Stomach (tissue), 9 donors: Measurements from ENCODE around the gene CEBPB. TPM values are rescaled to one million over a fixed set of nuclear protein-coding genes. Genes with fewer than 3 reads are reported as not detected.

Experiments
- DNase-seq, 2 donors: peaks; one replicate each; pipeline versions ENCODE4 v3.0.0 to v3.0.0-alpha.2; 2013 to 2019
- H3K27ac ChIP-seq, 5 donors: fragments of 200-600 bp in 4 of 5; sonication (generic) in 4 of 5; one replicate each; pipeline ENCODE4 v1.5.1; 2013 to 2019; ENCODE audit warnings: mild to moderate bottlenecking in 1 of 5, moderate library complexity in 1 of 5
- H3K27me3 ChIP-seq, 3 donors: fragments of 200-600 bp; sonication (generic); one replicate each; pipeline ENCODE4 v1.5.1; 2017 to 2019; ENCODE audit warnings: mixed run types in 1 of 3
- H3K36me3 ChIP-seq, 4 donors: fragments of 200-600 bp; sonication (generic); 1 replicate in 3 of 4; 2 replicates in 1 of 4; pipeline ENCODE4 v1.5.1; 2016 to 2019
- H3K4me1 ChIP-seq, 4 donors: fragments of 200-600 bp; sonication (generic); one replicate each; pipeline ENCODE4 v1.5.1; 2016 to 2019
- H3K4me3 ChIP-seq, 4 donors: fragments of 200-600 bp; sonication (generic) in 3 of 4; one replicate each; pipeline ENCODE4 v1.5.1; 2016 to 2019; ENCODE audit warnings: mild to moderate bottlenecking in 1 of 4
- H3K9me3 ChIP-seq, 4 donors: fragments of 200-600 bp; sonication (generic); one replicate each; pipeline ENCODE4 v1.5.1; 2016 to 2019
- EP300 ChIP-seq: sonication (generic); formaldehyde crosslinking; IDR thresholded peaks from one replicate; pipeline ENCODE4 v1.6.1; 2017; ENCODE audit warnings: antibody characterized with exemption
- POLR2A ChIP-seq, 4 donors: fragments of 450-650 bp; IDR thresholded peaks; one replicate each; pipeline ENCODE4 v1.6.1; 2016; ENCODE audit warnings: antibody characterized with exemption in 4 of 4, control low read depth in 2 of 4, mild to moderate bottlenecking in 1 of 4, moderate library complexity in 1 of 4
- POLR2AphosphoS5 ChIP-seq, 3 donors: sonication (generic); formaldehyde crosslinking; IDR thresholded peaks; one replicate each; pipeline ENCODE4 v1.6.1; 2016; ENCODE audit warnings: antibody characterized with exemption in 3 of 3
- WGBS, 5 donors: extraction: QIAGEN DNeasy Blood & Tissue Kit in 3 of 5; methylation state at CpG; one replicate each; pipeline versions ENCODE4 v1.1.5 to v1.1.7; 2013 to 2018; 5-methylcytosine and 5-hydroxymethylcytosine counted together
- intact Hi-C: fragments of 100-400 bp; cut with DNase I; formaldehyde crosslinking; loops from one replicate; pipeline ENCODE4 v1.15.1; 2023; ENCODE audit warnings: low total_unique reads
- polyA plus RNA-seq, 3 donors: library from polyadenylated mRNA; stranded (reverse); fragments of 200-250 nt; gene quantifications; one replicate each; pipeline ENCODE4 v1.2.3, GENCODE V29; 2013
- total RNA-seq, 5 donors: library from RNA; depleted of rRNA; stranded (reverse); fragments of >200 nt; gene quantifications; one replicate each; pipeline versions ENCODE4 v1.1.0 to v1.2.3, GENCODE V29; 2014 to 2016
- TF ChIP-seq, protein P1 (sequence below), 7 experiments: fragments of 450-650 bp in 4 of 7; fragments of 200-600 bp in 3 of 7; sonication (generic) in 3 of 7; IDR thresholded peaks; one replicate each; pipeline ENCODE4 v1.5.1; 2016 to 2019; ENCODE audit warnings: antibody characterized with exemption in 7 of 7, control low read depth in 2 of 7, mild to moderate bottlenecking in 1 of 7
- donor health status: healthy with polysubstance abuse.
- donor health status: Bipolar disorder and iron deficiency.
- donor health status: healthy.

CEBPB gene
- total and polyA plus RNA-seq, 8 donors = 21.1 to 200 (median 36.5) TPM

DNA sequence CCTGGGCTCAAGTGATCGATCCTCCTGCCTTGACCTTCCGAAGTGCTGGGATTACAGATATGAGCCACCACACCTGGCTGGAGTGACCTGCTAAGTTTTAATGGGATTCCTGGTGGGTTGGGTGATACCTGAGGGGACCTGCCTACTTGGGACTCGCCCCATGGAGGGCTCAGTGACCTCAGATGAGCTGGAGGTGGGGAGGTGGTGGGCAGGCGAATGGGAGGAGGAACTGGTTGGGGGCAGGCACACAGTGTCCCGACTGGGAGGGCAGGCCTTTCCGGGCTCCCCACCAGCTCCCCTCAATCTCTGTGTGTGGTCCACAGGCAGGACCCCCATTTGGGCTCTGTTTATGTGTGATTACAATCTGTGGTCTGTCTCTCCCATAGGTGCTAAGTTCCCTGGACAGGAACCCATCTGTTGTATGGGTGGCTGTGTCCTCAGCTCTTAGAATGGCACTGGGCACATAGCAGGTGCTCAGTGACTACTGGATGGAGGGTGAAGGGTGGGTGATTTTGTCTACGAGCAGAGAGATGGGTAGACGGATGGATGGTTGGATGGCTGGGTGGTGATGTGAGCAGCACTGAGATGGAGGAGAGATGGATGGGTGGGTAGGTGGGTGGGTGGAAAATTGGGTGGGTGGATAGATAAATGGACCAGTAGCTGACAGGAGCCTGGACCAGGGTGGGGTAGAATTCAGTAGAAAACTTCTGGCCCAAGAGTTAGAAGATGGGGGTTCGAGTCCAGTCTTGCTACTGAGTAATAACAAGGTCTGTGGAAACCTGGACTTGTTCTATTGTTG, 23.8 kb downstream of the CEBPB start:
- intact Hi-C loops = no loop called here
- Histone ChIP-seq H3K4me1 (peaks cover 4 to 13% (median 10%) of the 10 kb centered on the region in 4 donors), H3K9me3 (no peaks in the 10 kb centered on the region), H3K36me3 (no peaks in the 10 kb centered on the region), H3K27ac (no peak overlapping the region), H3K4me3 (no peak overlapping the region), H3K27me3 (no peaks in the 10 kb centered on the region)
- WGBS, 5 donors = 88 to 94% (median 92%) methylated on average over 9 of the region's 9 CpGs
- no peak for DNase-seq
- TF ChIP-seq, protein P1, sequence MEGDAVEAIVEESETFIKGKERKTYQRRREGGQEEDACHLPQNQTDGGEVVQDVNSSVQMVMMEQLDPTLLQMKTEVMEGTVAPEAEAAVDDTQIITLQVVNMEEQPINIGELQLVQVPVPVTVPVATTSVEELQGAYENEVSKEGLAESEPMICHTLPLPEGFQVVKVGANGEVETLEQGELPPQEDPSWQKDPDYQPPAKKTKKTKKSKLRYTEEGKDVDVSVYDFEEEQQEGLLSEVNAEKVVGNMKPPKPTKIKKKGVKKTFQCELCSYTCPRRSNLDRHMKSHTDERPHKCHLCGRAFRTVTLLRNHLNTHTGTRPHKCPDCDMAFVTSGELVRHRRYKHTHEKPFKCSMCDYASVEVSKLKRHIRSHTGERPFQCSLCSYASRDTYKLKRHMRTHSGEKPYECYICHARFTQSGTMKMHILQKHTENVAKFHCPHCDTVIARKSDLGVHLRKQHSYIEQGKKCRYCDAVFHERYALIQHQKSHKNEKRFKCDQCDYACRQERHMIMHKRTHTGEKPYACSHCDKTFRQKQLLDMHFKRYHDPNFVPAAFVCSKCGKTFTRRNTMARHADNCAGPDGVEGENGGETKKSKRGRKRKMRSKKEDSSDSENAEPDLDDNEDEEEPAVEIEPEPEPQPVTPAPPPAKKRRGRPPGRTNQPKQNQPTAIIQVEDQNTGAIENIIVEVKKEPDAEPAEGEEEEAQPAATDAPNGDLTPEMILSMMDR (IDR thresholded peaks at IDR 0.05) = no peak
- TF ChIP-seq POLR2A (IDR thresholded peaks at IDR 0.05) (no peak), EP300 (no peak), POLR2AphosphoS5 (IDR thresholded peaks at IDR 0.05) (no peak)

DNA sequence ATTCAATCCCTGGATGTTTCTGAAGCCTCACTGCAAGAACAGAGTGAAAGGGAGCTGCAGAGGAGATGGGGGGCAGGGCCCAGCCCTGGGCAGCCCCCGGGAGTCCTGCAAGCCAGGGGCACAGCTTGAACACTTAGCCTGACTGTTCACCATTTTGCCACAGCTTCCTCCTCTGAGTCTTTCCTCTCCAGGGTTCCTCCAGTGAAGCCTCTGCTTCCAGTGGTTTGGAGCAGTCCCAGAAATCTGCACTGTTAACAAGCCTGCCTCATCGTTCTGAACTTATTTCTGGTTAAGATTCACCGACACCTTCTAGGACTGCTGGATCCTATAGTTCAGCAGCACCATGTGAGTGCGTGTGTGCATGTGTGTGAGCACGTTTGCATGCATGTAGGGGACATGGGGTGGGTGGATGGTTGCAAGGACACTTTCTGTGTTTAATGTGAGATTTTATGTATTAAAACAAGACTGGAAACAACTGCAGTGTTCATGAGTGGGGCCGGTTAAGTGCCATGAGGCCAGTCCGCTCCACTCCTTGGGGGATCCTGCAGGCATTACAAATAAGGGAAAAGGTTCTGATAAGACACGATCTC, 24.6 kb downstream of the CEBPB start:
- intact Hi-C loops = no loop called here
- TF ChIP-seq EP300 = no peak
- 39 to 54% (median 47%) methylated on average over 8 of the region's 8 CpGs for WGBS, 5 donors
- Histone ChIP-seq H3K4me1 (peaks cover 4 to 13% (median 10%) of the 10 kb centered on the region in 4 donors), H3K27ac (no peak overlapping the region), H3K9me3 (no peaks in the 10 kb centered on the region), H3K4me3 (no peak overlapping the region), H3K36me3 (no peaks in the 10 kb centered on the region), H3K27me3 (no peaks in the 10 kb centered on the region)
- DNase-seq = peak in 1 of 2 donors; percentile 44

DNA sequence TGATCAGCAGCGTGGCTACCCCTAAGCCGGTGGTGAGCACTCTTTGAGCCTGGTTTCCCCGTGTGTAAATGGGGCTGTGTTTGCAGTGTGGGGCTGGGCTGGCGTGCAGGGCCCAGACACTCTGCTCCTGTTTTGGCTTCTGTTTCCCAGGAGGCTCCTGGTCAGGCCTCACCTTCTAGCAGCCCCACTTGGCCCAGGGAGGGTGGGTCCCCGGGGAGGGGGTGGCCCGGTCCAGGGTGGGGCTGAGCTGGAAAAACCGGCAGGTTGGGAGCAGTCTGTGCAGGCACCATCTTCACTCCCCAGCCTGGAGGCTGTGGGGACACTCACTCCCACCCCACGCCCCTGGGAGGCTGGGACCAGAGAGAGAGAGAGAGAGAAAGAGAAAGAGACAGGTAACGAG, 25.3 kb downstream of the CEBPB start:
- 31 to 66% (median 33%) methylated on average over 8 to 9 of the region's 9 CpGs for WGBS, 5 donors
- peaks cover 4 to 13% (median 10%) of the 10 kb centered on the region in 4 donors for H3K4me1 ChIP-seq
- DNase-seq = peak in 1 of 2 donors; percentile 69
- H3K36me3 ChIP-seq = no peaks in the 10 kb centered on the region
- TF ChIP-seq POLR2A (IDR thresholded peaks at IDR 0.05) = no peak
- TF ChIP-seq, protein P1 (IDR thresholded peaks at IDR 0.05) = no peak
- no peak for TF ChIP-seq POLR2AphosphoS5 (IDR thresholded peaks at IDR 0.05)
- no peak for TF ChIP-seq EP300
- no peak overlapping the region for H3K27ac ChIP-seq
- H3K27me3 ChIP-seq = no peaks in the 10 kb centered on the region
- no peaks in the 10 kb centered on the region for H3K9me3 ChIP-seq
- intact Hi-C loops = no loop called here
- no peak overlapping the region for H3K4me3 ChIP-seq

DNA sequence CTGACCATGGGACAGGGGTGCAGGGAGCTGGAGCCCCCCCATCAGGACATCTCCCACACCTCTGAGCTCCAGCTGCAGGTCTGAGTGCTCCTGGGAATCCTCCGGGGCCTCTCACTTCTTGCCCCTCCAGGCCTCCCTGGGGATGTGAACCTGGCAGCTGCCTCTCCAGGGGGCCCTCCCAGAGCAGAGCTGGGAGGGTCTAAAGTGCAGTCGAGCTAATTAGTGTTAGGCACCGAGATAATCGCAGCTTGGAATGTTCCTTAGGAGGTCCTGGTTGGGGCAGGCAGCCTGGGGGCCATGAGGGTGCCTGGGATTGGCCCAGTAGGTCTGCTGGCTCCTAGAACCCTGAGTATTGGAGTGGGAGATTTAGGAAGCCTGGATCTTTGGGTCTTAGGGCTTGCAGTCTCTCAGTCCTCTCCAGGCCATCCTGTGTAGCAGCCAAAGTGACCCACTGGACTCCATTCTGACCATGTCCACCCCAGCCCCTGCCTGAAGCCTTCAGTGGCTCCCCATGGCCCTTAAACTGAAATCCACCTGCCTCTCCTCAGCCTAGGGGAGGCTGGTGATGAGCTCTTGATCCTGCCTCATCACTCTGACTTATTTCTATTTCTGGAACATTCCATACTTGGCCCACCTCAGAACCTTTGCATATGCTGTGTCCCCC, 26.0 kb downstream of the CEBPB start:
- 26 to 80% (median 29%) methylated on average over 1 to 4 of the region's 4 CpGs for WGBS, 5 donors

More for the DNA sequence above, 26.0 kb downstream of the CEBPB start:
- peaks cover 0 to 11% (median 9%) of the 10 kb centered on the region in 4 donors for H3K4me1 ChIP-seq
- H3K4me3 ChIP-seq = no peak overlapping the region
- no peaks in the 10 kb centered on the region for H3K36me3 ChIP-seq
- H3K27me3 ChIP-seq = no peaks in the 10 kb centered on the region
- H3K9me3 ChIP-seq = no peaks in the 10 kb centered on the region
- intact Hi-C loops = no loop called here
- TF ChIP-seq POLR2AphosphoS5 (IDR thresholded peaks at IDR 0.05) (no peak), EP300 (no peak), POLR2A (IDR thresholded peaks at IDR 0.05) (no peak)
- TF ChIP-seq, protein P1 (IDR thresholded peaks at IDR 0.05) = no peak
- DNase-seq = peak in 1 of 2 donors; percentile 83
- no peak overlapping the region for H3K27ac ChIP-seq
